GM18526 (cell line): Measurements from ENCODE around the gene SNX21.

ENCODE experiments used
- POLR2A ChIP-seq: IDR thresholded peaks from 3 replicates; pipeline ENCODE4 v1.6.1; 2011; ENCODE audit not compliant: insufficient read length; ENCODE audit errors: extremely low read depth

Gene SNX21

GRCh38 chr20:45817376-45818194 lies 16.0 kb upstream of the SNX21 start:
- no peak for TF ChIP-seq POLR2A

DNA sequence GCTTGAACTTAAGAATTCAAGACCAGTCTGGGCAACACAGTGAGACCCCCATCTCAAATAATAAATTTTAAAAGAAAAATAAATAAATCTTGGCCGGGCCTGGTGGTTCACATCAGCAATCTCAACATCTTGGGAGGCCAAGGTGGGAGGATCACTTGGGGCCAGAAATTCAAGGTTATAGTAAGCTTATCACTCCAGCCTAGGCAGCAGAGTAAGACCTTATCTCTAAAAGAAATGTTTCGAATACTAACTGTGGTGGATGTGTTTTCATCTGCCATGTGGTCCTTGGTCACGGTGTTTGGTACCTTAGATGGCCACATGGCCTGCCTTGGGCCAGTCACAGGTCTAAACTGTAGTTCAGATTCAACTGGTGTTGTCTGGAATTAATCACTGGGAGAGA lies 15.4 kb upstream of the SNX21 start:
- no peak for TF ChIP-seq POLR2A

GRCh38 chr20:45819466-45819865 lies 14.1 kb upstream of the SNX21 start:
- no peak for TF ChIP-seq POLR2A

DNA sequence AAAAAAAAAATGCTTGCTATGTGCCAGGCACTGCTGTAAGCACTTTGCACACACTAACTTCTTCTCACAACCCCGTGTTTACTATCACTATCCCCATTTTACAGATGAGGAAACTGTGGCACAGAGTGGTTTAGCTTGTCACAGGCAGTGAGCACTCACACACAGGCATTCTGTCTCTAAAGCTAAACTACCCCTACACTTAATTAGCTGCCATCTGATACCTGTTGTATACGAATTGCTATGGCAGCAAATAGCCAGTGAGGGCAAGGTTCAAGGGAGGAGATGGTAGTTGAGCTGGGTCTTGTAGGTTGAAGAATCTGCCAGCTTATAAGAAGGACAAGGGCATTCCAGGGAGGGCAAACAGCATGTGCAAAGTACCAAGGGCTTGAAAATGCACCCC lies 11.7 kb upstream of the SNX21 start:
- no peak for TF ChIP-seq POLR2A

- no peak for TF ChIP-seq POLR2A
Observed at GRCh38 chr20:45822857-45823256, 10.7 kb upstream of the SNX21 start.

DNA sequence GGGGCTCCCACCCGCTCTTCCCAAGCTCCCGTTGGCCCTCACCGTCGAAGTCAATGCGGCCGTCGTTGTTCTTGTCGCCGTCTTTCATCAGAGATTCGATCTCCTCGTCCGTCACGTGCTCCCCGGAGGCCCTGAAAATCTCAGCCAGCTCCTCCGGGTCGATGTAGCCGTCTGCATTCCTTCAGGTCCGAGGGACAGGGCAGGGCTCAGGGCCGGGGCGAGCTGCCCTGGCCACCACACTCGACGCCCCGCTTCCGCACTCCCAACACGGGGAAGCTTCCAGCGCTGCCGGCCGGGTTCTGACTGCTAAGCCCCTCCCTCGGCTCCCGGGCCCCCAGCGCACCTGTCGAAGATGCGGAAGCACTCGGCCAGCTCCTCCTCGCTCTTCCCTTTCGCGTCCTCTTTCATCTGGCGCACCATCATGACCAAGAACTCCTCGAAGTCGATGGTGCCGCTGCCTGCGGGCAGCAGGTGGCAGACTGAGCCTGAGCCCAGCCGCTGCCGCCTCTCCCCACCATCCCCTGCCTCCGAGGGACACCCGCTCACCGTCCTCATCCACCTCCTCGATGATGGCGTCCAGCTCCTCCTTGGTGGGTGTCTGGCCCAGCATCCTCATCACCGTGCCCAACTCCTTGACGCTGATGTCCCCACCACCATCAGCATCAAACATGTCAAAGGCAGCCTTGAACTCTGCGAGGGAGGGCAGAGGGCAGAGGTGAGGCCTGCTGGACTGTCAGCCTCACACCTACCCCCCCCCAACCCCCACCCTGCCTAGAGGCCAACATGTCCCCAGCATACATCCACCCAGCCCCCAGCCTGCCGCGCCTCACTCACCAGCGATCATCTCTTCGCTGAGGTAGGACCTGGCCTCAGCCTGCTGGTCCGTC lies 9.4 kb upstream of the SNX21 start:
- TF ChIP-seq POLR2A, result no peak

DNA sequence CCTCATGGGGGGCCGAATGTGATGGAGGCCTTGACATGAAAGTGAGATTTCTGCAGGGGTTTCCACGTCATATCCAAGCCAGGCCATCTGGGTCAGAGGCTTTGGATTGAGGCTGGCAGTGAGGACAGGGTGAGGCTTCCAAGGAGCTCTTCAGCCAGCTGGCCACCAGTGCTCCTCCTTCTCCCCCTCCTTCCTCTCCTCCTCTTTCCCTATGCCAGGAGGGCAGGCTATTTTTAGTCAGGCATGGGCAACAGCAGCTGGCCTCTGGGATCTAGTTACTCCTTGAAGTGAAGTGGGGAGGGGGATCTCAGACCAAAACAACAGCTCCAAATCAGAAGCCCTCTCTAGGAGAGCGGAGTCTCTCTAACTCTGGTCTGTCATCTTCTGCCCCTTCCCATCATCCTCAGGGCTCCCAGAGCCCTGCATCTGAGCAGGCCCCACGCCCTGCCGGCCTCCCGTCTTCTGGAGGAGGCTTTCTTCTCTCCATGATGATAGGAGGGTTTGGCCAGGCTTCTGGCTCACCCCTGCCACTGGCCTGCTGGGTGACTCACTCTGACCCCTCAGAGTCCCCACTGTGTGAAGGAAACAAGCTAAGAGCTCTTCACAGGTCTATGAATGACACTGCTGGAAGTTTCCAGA lies 7.1 kb upstream of the SNX21 start:
- no peak for TF ChIP-seq POLR2A

- TF ChIP-seq POLR2A, result no peak
Observed at GRCh38 chr20:45827030-45827652, 6.5 kb upstream of the SNX21 start, which contains the start of gene TNNC2. Gene TNNC2 (minus strand): TSS chr20:45827312. CDS start chr20:45827248, 64 bp downstream.

DNA sequence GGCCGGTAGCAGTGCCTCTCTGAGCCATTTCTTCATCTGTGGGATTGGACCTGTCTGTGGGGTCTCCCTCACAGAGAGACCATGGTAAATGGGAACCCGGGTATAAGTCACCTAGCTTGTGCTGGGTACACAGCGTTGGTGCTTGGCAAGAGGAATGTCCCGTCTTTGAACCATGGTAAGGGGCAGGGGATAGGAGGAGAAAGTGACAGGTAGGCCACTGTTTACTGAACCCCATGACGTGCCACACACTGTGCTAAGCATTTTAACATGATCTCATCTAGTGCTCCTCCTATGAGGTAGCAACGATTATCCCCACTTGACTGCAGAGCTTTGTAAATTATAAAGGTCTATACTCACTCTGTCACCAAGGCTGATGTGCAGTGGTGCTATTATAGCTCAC lies 5.9 kb upstream of the SNX21 start:
- no peak for TF ChIP-seq POLR2A

- TF ChIP-seq POLR2A, result no peak
Observed at GRCh38 chr20:45828589-45828988, 5.0 kb upstream of the SNX21 start.

GRCh38 chr20:45832619-45833018 lies 980 bp upstream of the SNX21 start:
- no peak for TF ChIP-seq POLR2A

DNA sequence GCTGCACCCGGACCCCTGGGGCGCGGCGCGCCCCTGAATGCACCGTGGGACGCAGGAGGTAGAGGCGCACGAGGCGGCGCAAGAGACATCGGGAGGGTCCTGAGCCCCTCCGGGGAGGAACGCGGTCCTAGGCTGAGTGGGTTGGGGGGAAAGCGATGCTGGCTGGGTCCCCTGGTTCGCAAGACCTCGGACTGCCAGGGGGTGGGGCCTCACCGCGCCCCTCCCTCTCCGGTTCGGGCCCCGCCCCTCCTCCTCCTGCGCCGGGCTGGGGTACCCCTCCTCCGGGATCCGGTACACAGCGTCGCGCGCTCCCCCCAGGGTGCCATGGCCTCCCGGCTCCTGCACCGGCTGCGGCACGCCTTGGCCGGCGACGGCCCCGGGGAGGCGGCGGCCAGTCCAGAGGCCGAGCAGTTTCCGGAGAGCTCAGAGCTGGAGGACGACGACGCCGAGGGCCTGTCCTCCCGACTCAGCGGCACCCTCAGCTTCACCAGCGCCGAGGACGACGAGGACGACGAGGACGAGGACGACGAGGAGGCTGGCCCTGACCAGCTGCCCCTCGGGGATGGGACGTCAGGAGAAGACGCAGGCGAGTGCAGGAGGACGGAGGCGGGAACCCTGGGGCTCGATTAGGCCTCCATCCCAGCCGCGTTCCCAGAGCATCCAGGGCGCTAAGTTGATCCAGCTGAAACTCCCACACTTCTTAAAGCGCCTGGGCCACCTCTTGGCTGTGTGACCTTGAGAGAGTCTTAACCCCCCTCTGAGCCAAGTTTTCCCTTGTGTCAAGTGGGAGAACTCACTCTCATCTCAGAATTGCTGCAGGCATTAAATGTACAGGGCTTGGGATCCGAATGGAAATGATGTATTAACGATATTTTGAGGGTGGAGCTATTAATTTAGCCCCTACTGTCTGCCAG lies 541 bp downstream of the SNX21 start:
- no peak for TF ChIP-seq POLR2A

DNA sequence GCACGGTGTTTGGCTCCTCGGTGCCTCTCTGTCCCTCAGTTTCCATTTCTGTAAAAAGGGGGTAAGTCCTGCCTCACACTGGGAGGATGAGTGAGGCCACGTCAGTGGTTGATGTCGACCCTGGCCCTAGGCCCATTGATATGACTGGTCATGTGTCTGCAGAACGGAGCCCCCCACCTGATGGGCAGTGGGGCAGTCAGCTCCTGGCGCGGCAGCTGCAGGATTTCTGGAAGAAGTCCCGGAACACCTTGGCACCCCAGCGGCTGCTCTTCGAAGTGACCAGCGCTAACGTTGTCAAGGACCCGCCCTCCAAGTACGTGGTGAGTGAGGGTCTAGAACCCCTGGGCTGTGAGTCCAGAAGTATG lies 1.2 kb downstream of the SNX21 start:
- no peak for TF ChIP-seq POLR2A

DNA sequence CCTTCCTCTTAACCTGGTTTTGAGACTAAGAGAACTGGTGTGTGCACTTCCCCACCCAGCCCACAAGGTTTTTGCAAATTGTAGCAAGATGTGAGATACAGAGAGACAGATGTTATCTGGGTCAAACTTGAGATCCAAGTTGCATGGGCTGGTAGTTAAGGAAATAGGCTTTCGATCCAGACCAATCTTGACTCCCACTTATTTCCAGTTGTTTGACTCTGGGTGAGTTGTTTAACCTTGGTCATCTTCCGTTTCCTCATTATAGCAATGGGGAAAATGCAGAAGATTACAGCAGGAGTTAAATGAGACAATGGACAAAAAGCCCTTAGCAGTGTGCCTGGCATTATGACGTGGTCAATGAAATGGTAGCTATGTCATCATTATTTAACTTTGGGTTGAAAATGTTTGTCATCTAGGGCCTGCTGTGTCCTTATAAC lies 1.7 kb downstream of the SNX21 start:
- no peak for TF ChIP-seq POLR2A

DNA sequence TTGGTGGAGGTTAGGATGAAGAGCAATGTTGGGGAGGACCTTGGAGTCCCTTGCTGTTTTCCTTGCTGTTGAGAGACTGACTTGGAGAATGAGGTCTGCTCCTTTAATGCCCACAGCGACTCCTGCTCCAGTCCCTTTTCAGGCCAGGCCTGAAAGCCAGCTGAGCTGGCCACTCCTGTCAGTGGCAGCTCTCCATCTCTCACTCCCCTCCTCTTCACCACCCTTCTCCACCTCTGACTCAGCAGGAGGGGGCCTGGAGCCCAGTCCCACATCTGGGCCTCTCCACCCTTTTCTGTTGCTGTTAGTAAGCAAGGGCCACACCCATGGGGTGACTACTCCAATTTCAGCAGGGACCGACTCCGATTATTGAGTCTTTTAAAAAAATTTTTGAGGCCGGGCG lies 2.2 kb downstream of the SNX21 start:
- no peak for TF ChIP-seq POLR2A

DNA sequence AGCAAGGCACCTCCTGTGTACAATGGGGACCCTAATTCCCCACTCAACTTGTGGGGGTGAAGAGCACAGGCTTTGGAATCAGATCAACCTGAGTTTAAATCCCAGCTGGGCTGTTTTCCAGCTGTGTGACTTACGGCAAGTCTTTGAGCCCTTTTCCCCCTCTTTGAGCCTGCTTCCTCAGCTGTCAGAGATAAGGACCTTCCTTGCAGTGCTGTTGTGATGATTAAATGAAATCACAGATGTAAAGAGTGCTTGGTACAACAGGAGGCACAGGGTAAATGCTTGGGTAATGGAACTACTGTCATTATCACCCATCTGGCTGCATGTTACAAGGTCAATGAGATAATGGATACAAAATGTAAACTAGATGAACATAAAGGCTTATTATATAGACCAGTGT lies 3.2 kb downstream of the SNX21 start:
- no peak for TF ChIP-seq POLR2A
